ENCODE measurements around the gene PLK3.
"Not testable (repeated sequence)": the region's sequence is repeated elsewhere in the genome, so short reads cannot be mapped to it uniquely, and the experiment has no call there.

The PLK3 gene

DNA sequence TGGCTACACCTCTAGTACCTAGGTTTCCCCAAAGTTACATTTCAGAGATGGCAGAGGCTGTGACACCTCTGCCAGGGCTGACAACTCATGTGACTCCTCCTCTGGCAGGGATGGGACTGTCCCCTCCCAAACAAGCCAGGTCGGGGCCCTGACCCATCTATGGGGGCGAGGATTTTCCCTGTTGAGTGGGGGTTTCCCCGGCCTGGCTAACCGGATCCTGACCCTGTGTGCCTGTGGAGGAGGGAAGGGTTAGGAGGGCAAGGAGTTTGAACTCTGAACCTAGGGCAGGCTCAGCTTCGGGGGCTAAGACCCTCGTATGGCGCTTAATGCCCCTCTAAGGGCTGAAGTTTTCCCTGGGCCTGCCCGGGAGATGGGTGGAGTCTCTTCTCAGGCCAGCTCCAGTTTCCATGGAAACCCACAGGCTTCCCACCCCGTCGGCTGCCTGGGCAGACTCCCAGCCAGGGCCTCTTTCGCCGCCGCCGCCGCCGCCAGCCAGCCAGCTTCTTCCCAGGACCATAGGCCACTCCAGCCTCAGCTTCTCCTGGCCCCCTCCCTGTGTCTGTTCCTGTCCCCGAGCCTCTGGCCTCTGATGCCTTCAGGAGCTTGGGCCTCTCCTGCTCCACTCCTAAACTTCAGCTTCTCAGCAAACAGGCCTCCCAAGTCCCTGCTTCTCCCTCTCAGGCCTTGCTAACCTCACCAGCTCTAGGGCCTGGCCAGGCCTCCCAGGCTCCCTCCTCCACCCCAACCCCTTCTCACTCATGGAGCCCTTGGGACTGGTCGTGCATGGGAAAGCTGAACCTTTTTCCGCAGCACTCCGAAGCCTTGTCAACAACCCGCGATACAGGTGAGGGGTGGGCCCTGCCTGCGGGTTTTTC, 8.1 kb downstream of the PLK3 start, which contains the start of gene BTBD19:
BTBD19 (plus strand) TSS at position 461 of the 875 bp plus-strand sequence; CDS start at position 759, 298 bp downstream.
- peak in 1 of 2 donors; percentile 65 for DNase-seq (ENCODE audit: low read depth in 2 of 2, low spot score in 1 of 2)

DNA sequence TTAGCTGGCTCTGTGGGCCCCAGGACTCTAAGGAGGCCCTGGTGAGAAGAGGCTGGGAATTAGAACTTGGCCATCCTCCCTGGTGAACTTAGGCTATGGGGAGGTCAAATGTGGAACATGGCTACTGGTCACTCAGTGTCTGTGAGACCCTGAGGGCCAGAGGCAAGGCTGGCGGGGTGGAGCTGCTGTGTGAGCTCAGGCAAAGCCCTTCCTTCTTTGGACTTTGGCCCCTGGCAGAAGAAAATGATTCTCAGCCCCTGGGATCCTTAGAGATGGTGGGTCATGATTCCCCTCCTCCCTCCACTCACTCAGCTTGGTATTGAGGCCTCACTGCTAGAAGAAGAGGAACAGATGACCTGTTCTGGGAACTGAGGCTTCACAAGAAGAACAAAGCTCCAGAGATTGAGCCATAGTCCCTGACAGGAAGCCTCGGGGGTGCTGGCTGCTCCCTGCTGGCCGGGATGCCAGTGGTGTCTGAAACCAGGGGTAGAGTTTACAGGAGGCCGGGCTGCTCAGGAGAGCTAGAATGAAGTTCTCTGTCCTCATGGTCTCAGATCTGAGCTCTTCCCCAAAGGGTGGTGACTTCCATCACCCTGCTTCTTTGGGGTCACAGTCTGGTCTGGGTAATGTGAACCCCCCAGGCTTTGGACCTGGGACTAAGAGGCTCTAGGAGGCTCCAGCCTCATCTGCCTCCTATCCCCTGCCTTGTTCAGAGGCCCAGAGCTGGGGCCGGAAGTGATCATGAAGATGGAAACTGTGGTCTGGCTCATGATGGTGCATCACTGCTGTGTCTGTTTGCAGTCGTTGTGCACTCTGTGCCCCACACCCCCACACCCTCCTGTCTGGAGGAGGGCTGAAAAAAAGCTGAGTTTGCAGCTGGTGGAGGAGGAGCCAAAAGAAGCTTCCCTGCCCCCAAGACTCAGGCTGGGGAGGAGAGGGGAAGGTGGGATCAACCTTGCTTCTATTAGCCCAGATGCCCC, 9.1 kb downstream of the PLK3 start:
- DNase-seq (ENCODE audit: low read depth in 2 of 2, low spot score in 1 of 2): peak; percentile 73 to 85

DNA sequence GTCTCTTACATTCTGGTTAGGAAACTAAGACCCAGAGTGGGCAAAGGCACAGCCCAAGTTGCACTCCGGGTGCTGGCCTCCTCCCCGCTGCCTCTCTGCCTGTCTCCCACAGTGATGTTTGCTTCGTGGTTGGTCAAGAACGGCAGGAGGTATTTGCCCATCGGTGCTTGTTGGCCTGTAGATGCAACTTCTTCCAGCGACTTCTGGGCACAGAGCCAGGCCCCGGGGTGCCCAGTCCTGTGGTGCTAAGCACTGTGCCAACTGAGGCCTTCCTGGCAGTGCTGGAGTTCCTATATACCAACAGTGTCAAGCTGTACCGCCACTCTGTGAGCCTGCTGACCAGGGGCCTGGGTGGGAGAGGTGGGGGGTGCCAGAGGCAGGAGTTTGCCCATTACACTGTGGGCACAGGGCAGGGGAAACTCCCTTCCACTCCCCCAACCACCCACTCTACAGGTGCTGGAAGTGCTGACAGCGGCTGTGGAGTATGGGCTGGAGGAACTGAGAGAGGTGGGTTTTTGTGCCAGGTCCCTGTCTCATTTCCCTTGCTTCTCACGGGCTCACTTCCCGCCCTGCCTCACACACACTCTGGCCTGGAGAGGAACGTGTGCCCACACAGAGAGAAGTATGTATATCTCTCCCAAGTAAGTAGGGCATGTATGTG, 10.1 kb downstream of the PLK3 start:
- DNase-seq (ENCODE audit: low read depth in 2 of 2, low spot score in 1 of 2): no peak

DNA sequence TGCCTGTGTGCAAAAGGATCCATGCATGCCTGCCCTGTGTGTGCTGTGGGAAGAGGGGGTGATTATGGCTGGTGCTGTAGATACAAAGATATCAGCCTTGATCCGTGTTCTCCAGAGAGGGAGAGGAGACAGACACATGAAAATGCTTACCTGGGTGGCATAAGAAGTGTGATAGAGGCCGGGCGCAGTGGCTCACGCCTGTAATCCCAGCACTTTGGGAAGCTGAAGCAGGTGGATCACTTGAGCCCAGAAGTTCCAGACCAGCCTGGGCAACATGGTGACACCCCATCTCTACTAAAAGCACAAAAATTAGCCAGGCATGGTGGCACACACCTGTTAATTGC, 10.6 kb downstream of the PLK3 start:
- DNase-seq (ENCODE audit: low read depth in 2 of 2, low spot score in 1 of 2): not testable (repeated sequence)

GRCh38 chr1:44811234-44811633, 11.1 kb downstream of the PLK3 start:
- no peak for DNase-seq (ENCODE audit: low read depth in 2 of 2, low spot score in 1 of 2)

GRCh38 chr1:44812822-44813543, 12.8 kb downstream of the PLK3 start:
- no peak for DNase-seq (ENCODE audit: low read depth in 2 of 2, low spot score in 1 of 2)

- DNase-seq (ENCODE audit: low read depth in 2 of 2, low spot score in 1 of 2): not testable (repeated sequence)
Measured at GRCh38 chr1:44815926-44816325, 15.7 kb downstream of the PLK3 start.

GRCh38 chr1:44817307-44817706, 17.1 kb downstream of the PLK3 start:
- DNase-seq (ENCODE audit: low read depth in 2 of 2, low spot score in 1 of 2): no peak

DNA sequence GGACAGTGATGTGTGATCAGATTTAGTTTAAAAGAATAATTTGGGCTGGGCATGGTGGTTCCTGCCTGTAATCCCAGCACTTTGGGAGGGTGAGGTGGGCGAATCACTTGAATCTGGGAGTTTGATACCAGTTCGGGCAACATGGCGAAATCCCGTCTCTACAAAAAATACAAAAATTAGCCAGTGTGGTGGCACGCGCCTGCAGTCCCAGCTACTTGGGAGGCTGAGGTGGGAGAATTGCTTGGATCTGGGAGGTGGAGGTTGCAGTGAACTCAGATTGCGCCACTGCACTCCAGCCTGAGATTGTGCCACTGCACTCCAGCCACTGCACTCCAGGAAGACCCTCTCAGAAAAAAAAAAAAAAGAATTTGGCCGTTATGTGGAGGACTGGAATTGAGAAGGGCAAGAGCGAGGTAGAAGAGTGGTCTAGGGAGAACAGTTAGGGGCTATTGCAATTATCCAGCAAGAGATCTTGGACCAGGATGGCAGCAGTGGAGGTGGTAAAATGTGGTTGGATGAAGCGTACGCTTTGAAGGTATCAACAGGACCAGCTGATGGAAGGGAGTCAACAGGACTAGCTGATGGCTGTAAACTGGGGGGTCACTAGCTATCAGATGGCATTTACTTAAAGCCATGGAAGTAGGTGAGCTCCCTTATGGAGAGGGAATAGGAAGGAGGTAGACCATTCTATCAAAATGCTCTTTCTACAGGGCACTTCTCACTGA, 17.8 kb downstream of the PLK3 start:
- no peak for DNase-seq (ENCODE audit: low read depth in 2 of 2, low spot score in 1 of 2)

DNA sequence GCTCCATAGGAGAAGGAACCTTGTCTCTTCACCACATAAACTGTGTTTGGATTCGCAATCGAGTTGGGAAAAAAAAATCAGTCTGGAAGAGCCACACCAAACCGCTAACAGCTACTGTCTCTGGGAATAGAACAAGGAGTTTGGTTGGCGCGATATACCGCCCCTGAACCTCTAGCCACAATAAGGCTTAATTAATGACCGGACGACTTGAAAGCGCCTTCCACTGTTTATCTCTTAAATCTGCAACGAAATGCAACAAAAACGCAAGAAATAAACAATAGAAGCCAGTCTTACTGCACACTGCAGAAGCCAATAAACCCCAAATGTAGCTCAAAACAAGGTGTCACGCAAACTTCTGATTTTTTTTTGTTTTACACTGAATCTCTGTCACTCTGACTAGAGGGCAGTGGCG, 19.0 kb downstream of the PLK3 start:
- no peak for DNase-seq (ENCODE audit: low read depth in 2 of 2, low spot score in 1 of 2)

DNA sequence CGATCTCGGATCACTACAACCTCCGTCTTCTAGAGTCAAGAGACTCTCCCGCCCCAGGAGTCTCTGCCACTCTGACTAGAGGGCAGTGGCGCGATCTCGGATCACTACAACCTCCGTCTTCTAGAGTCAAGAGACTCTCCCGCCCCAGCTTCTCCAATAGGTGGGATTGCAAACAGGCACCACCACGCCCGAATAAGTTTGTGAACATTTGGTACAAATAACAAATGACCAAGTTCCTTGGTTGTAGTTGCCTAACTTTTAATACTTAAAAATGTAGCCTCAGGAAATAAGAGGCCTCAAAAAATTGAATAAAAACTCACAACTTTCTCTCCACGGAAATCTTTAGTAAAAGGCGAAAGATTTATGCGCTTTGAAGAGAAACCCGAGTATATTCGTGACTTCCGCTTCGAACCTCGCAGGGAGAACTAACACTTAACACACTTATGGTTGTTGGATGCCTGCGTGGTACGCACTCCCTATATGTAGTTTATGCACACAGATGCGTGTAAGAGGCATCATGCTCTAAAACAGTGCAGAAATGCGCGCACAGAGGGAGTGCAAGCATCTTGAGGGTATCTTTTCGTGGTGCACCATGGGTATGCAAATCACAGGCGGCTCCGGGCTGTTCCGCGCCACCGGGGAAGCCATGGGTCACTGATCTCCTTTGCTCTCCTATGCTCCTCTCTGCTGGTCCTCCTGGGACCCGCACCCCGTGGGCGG, 19.6 kb downstream of the PLK3 start:
- DNase-seq (ENCODE audit: low read depth in 2 of 2, low spot score in 1 of 2): peak; percentile 45 to 60

DNA sequence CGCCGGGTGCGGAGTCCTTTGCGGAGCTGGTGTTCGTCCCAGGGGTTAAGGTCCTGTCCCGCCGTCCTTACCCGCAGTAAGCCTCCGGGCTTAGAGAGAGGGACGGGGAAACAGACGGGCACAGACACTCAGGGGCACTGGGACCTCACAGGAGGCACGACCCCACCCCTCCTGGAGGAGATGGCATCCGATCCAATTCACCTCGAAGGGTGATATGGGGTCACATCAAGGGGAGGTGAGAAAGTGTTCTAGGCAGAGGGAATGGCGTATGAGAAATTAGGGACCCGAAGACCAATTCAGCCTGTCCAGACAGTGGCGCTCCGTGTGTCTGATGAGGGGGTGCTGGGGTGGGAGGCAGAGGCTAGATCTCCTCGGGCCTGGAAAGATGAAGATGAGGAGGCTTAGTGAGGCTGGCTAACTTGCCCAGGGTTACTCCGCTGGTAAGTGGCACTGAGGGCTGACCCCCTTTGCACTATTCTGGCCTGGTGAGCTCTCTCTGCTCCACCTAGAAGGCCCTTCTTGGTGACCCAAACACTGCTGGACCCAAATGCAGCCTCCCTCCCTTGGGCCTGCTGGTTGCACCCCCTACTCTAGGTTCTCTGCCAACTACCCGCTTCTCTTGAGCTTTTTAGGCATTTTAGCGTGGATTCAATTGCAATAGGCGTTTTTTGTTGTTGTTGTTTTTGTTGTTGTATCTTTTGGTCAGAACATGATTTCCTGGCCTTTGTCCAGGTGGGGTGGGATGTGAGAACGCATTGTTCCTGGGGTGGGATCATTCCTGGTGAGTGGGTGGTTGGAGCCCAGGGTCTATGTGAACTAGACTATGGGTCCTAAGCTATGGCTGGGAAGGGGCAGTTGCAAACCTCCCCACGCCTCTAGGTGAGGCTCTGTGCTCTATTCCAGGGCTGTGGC, 20.4 kb downstream of the PLK3 start:
- DNase-seq (ENCODE audit: low read depth in 2 of 2, low spot score in 1 of 2): no peak

DNA sequence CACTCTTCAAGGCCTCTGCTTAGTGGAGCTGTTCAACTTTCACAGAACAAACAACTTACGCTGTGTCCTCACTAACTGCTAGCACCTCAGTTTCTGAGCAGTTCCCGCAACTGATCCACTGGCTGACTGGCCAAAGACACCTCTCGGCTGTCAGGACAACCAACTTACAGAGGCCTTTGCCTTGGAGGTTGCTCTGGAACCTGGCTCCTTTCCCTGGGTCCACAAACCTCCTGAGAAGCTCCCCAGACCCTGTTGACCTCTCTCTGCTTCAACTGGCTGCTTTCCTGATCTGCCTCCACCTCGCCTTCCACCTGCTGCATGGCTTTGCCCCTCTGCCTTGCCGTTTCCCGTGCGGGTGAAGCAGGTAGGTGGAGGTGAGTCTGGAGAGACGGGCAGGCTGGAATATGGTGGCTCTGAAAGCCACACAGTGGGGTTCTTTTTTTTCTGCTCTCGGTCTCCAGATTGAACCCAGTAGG, 21.1 kb downstream of the PLK3 start:
- DNase-seq (ENCODE audit: low read depth in 2 of 2, low spot score in 1 of 2): no peak

DNA sequence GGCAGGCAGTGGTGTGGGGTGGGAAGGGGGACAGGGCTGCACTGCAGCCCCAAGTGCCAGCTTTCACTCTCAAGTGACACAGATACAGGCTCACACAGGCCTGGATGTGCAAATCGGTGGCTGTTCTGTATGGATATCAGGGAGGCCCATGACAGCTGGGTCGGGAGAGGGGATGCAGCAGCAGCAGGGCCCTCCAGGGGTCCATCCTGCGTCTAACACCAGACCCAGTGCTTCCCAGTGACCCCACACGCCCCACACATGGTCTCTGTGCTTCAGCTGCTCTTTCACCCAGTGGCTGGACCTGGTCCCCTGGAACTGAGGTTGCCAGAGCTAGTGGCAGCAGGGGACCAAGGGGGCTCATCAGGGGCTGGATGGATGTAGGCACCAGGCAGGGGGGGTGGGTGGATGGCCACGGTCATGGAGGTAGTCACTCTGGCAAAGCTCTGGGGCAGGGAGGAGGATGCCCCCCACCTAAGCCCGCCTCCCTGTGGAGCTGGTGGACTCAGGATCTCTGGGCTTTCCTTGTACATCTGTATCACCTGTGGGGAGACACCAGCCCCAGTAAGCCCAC, 22.0 kb downstream of the PLK3 start:
- DNase-seq (ENCODE audit: low read depth in 2 of 2, low spot score in 1 of 2): no peak

GRCh38 chr1:44822981-44823451, 22.8 kb downstream of the PLK3 start:
- no peak for DNase-seq (ENCODE audit: low read depth in 2 of 2, low spot score in 1 of 2)

GRCh38 chr1:44824392-44824791, 24.2 kb downstream of the PLK3 start:
- DNase-seq (ENCODE audit: low read depth in 2 of 2, low spot score in 1 of 2): not testable (repeated sequence)

DNA sequence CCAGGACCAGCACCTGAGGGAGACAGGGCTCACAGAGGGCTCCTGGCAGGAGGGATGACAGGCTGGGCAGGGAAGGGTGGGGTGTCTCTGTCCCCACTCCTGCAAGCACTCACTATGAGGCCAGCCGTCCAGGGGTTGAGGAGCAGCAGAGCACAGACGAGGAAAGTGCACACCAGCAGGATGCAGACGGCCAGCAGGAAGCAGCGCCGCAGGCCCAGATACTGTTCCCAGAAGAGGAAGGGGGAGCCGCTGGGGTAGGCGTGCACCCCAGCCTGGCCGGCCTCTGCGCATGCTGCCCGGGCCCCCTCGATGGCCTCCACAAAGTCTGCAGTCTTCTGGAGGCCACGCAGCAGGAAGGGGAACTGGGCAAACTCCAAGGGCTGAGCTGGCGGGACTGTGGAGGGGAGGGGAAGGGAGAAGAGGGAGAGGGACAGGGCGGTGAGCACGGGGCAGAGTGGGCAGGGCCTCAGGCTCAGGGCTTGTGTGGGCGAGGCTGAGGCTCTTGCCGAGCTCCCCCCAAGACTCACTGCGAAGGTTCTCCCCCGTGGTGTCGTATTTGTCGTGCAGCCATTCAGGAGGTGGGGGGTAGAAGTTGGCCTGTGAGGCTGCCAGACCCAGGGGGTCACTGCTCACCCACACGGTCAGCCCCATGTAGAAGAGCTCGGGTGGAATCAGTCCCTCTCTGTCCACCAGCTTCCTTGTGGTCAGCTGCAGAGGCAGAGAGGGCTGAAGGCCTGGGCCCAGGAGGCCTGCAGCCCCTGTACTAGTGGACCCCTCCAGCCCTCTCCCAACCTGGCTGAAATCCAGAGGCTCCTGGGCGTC, 26.4 kb downstream of the PLK3 start:
- DNase-seq (ENCODE audit: low read depth in 2 of 2, low spot score in 1 of 2): no peak

Measured in stimulated activated CD8-positive, alpha-beta memory T cell treated with anti-CD3 and anti-CD28 coated beads, Interleukin-4, amount 100 ng/mL, for 4 hours (primary cell).